Choroid plexus epithelial cell (primary cell): ENCODE data around the gene MAEA.

ENCODE experiments used
- DNase-seq: peaks from one replicate; pipeline ENCODE4 v3.0.0-alpha.2; 2010; ENCODE audit warnings: low read depth
- H3K4me3 ChIP-seq: 2 replicates; pipeline ENCODE4 v1.5.1; 2011; ENCODE audit warnings: low read depth, mild to moderate bottlenecking, control low read depth, low read length, moderate library complexity
- TF ChIP-seq, protein P1 (sequence below): conservative IDR thresholded peaks from 2 replicates; pipeline ENCODE4 v1.5.1; 2011; ENCODE audit warnings: low read depth, mild to moderate bottlenecking, control low read depth, inconsistent platforms, low read length, moderate library complexity

Gene MAEA

DNA sequence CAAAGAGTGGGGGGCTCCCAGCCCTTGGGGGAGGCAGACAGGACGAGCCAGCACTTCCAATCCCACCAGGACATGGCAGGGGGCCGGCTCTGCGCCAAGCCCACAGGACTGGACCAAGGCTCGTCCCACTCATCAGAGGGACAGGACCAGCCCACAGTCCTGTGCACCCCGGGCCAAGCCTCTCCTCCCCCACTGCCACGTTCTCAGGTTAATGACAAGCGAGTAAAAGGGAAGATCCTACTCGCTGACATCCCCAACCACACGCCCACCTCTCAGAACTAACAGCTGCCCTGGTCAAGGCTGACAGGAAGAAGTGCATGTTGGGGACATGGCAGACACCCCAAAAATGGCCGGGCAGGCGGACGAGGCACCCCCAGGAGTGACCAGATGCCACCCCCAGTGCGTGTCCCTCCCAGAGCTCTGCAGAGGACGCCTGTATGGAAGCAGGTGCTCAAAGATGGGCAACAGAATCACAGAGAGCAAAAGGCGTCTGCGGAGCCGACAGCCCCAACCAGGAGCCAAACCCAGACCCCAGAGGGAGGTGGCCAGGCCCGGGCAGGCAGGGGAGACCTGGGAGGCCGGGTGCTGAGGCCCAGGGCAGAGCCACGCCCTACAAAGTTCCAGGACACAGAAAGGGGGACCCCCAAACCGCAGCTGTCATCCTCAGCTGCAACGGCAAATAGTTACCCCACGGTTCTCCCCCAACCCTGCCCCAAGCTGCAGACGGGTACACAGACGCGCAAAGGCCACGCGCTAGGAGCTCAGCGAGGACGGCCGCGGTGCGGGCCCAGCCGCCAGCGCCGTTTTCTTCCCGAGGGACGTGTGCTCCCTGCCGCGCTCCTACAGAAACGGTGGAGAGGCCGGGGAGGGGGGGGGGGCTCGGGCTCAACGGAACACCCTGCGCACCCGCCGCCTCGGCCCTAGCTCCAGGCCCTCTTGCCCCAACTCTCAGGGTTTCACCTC, 42.5 kb upstream of the MAEA start:
- TF ChIP-seq, protein P1, sequence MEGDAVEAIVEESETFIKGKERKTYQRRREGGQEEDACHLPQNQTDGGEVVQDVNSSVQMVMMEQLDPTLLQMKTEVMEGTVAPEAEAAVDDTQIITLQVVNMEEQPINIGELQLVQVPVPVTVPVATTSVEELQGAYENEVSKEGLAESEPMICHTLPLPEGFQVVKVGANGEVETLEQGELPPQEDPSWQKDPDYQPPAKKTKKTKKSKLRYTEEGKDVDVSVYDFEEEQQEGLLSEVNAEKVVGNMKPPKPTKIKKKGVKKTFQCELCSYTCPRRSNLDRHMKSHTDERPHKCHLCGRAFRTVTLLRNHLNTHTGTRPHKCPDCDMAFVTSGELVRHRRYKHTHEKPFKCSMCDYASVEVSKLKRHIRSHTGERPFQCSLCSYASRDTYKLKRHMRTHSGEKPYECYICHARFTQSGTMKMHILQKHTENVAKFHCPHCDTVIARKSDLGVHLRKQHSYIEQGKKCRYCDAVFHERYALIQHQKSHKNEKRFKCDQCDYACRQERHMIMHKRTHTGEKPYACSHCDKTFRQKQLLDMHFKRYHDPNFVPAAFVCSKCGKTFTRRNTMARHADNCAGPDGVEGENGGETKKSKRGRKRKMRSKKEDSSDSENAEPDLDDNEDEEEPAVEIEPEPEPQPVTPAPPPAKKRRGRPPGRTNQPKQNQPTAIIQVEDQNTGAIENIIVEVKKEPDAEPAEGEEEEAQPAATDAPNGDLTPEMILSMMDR, result no peak
- peak; percentile 16 for DNase-seq
- peak overlapping the region; percentile 75 for H3K4me3 ChIP-seq

DNA sequence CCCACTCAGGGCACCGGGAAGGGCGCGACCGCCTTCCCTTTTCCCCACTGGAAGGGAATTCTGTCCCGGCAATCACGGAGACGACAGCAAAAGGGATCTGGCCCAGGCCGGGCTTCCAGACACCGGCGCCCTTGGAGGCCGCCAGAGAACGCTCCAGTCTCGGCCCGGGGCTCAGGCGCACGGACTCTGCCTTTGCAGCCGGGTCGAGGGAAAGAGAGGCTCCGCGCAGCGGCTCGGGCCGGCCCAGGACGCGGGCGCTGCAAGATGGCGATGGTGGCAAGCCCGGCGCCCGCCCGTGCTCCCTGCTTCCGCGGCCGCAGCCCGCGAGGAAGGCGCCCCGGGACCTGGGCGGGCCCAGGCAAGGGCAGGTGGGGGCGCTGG, 41.8 kb upstream of the MAEA start:
- H3K4me3 ChIP-seq, result peak overlapping the region; percentile 75
- peak; percentile 47 for DNase-seq
- TF ChIP-seq, protein P1, result no peak

DNA sequence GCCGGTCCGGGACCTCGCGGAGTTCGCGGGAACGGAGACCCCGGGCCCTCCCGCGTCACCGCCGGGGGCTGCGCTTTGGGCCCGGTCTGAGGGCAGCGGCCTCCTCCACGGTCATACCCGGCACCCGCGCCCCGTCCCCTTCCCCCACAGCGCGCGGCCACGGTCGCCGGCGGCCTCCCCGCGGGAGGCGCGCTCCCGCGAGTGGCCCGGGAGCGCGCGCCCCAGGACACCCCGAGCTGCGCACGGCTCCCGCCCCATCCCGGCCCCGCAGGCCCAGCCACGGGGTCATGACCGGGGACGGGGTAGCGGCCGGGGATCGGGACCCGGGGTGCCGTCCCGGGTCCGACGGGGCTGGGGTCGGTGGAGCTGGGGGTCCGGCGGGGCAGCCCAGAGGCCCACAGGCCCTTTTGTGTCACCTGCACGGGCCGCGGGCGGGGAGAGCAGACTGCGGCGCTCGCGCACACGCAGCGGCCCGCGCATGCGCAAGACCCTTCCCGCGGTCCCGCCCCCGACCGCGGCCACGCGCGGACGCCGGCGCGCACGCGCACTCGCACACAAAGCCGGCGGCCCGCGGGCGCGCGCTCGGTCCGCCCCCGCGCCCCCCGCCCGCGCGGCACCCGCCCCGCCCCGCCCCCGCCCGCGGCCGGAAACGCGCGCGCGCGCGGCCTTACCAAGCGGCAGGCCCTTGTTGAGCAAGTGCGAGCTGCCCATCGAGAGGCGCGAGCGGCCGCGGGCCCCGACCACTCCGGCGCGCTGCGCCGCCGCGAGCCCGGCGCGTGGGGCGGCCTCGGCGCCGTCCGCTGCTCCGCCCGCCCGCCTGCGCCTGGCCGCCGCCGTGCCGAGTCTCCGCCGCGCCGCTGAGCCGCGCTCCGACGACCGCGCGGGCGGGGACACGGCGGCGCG, 41.2 kb upstream of the MAEA start, which contains the start of gene CTBP1:
TSS of gene CTBP1 (minus strand) at position 886 of the 903 bp plus-strand sequence. CDS start 7,799 bp downstream, outside the sequence.
- DNase-seq, result peak; percentile 84
- TF ChIP-seq, protein P1, result no peak

DNA sequence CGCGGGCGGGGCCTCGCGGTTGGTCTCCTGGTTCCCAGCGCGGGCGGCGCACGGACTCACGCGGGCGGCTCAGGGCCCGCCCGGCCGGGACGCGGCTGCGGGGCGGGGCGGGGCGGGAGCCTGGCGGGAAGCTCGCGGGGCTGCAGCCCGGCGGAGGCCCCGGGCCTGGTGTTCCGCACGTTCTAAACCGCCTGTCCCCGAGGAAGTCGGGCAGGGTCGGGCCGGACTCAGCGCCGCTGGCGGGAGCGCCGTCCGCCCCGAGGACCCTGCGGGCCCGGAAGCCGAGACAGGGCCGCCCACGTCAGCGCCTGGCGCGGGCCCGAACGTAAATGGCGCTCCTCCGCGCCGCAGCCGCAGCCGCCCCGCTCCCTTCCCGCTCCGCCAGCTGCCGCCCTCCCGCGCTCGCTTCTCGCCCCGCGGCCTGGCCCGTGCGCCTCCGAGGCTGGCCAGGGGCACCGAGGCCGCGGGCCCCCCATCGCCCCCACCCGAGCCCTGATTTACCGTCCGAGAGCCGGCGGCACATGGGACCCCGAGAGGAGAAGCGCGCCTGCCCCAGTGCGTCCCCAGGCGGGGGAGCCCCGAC, 40.5 kb upstream of the MAEA start:
- TF ChIP-seq, protein P1, result no peak
- DNase-seq, result peak; percentile 90
- H3K4me3 ChIP-seq, result peak overlapping the region; percentile 66

More for the DNA sequence above, 41.2 kb upstream of the MAEA start, which contains the start of gene CTBP1:
- H3K4me3 ChIP-seq, result peak within 1 kb of the TSS; percentile 75

DNA sequence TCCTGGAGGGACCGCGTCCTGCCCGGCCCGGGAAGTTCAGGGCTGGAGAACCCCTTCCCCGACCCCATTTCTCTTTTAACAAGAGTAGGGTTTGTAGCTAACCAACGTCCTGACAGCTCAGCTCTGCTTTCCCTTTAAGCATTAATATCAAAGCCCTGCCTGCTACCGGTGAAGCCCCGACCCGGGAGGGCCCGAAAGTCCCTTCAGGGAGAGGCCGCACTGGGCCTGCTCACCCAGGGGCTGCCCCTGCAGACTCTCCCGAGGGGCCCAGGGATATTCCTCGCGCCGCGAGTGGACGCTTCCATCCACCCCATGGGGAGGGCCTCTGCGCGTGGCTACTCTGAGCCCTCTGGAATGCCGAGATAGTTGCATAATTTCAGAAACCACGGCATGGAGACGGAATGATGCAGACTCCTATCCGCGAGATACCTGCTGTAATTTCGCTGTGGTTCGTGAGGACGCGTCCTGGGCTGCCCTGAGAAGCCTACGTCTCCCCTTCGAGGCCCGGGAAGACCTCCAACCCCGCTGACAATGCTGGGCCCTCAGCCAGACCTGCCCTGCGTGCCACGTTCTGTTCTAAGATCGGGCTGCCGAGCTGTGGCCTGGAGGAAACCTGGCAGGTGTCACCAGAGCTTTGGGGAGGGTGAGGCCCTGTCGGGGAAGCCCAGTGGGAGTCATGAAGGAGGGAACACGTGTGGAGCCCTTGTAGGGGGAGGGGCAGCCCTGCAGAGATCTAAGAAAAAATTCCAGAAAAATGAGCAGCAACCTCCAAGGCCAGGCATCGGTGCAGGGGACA, 39.8 kb upstream of the MAEA start:
- DNase-seq, result peak; percentile 59
- TF ChIP-seq, protein P1, result no peak
- H3K4me3 ChIP-seq, result peak overlapping the region; percentile 66

DNA sequence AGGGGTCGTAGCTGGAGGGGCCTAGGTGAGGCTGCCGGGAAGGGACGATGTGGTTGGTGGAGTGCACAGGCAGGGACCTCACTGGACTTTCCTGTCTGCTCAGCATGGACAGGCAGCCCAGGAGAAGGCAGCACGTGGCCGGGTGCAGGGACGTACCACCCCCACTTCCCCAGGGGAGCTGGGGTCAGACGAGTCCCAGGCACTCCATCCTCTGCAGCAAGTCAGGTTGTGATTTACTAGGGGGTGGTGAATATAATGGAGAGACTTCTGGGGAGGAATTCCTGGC, 39.2 kb upstream of the MAEA start:
- TF ChIP-seq, protein P1, result no peak
- no peak for DNase-seq
- no peak overlapping the region for H3K4me3 ChIP-seq
